VCaP (cell line): ENCODE results near the gene RIT1.

ENCODE experiments used
- H3K27ac ChIP-seq: fragments of 450-650 bp; 2 replicates; pipeline ENCODE4 v1.5.1; 2017
- TF ChIP-seq, protein P1 (sequence below): fragments of 450-650 bp; conservative IDR thresholded peaks from 2 replicates; pipeline ENCODE4 v1.5.1; 2017; ENCODE audit warnings: mild to moderate bottlenecking, moderate library complexity

RIT1 gene

DNA sequence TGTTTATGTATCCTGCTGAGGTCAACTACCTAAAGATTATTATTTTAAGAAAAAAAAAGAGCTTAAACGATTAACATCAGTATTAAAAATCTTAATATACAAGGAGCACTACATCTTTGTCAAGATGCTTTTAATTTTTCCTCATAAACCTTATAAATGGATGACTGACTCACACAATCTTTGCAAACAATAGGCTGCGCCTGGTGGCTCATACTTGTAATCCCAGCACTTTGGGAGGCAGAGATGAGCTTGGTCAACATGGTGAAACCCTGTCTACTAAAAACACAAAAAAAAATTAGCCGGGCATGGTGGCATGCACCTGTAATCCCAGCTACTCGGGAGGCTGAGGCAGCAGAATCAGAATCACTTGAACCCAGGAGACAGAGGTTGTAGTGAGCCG is 21.3 kb upstream of the RIT1 start:
- TF ChIP-seq, protein P1, sequence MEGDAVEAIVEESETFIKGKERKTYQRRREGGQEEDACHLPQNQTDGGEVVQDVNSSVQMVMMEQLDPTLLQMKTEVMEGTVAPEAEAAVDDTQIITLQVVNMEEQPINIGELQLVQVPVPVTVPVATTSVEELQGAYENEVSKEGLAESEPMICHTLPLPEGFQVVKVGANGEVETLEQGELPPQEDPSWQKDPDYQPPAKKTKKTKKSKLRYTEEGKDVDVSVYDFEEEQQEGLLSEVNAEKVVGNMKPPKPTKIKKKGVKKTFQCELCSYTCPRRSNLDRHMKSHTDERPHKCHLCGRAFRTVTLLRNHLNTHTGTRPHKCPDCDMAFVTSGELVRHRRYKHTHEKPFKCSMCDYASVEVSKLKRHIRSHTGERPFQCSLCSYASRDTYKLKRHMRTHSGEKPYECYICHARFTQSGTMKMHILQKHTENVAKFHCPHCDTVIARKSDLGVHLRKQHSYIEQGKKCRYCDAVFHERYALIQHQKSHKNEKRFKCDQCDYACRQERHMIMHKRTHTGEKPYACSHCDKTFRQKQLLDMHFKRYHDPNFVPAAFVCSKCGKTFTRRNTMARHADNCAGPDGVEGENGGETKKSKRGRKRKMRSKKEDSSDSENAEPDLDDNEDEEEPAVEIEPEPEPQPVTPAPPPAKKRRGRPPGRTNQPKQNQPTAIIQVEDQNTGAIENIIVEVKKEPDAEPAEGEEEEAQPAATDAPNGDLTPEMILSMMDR, result no peak
- peak overlapping the region; percentile 96; the same call in 1 of the 2 replicates for H3K27ac ChIP-seq

DNA sequence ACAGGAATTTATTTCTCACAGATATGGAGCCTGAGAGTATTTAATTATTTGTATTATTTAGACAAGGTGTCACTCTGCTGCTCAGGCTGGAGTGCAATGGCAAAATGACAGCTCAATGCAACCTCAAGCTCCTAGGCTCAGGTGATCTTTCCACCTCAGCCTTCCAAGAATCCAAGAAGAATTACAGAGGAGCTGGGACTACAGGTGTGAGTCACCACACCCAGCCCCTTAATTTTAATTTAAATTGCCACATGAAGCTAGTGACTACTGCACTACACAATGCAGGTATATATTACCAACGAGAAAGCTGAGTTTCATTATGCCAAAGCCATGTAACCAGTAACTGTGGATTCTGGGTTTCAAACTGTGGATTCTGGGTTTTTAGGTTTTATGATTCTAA is 20.9 kb upstream of the RIT1 start:
- TF ChIP-seq, protein P1, result no peak
- H3K27ac ChIP-seq, result peak overlapping the region; percentile 96

DNA sequence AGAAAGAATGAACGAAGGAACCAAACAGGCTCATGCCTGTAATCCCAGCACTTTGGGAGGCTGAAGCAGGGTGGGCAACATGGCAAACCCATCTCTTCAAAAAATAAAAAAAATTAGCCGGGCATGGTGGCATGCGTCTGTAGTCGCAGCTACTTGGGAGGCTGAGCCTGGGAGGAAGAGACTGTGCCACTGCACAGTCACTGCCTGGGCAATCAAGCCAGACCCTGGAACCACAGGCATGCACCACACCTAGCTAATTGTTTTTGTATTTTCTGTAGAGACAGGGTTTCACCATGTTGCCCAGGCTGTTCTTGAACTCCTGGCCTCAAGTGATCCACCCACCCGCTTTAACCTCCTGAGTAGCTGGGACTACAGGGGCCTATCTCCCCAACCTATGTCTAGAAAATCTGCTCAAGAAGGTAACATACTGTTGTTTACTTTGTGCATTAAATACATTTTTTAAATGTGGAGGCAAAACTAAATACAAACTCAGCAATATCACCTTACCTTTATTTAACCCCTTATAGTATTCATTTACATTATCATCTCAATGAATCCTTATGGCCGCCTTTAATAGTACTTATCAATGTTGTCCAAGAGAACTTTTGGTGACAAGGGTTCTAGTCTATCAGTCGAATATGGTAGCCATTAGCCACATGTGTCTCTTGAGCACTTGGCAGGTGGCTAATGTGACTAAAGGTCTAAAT is 20.3 kb upstream of the RIT1 start:
- peak overlapping the region; percentile 96 for H3K27ac ChIP-seq
- TF ChIP-seq, protein P1, result no peak

DNA sequence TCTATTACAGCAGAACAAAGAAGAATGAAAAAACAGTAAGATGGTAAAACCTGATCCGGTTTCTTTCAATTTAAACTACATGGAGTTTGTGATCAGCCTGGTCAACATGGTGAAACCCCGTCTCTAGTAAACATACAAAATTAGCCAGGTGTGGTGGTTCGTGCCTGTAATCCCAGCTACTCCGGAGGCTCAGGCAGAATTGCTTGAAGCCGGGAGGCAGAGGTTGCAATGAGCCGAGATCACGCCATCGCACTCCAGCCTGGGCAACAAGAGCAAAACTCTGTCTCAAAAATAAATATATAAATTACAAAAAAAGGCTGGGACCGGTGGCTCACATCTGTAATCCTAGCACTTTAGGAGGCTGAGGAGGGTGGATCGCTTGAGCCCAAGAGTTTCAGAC is 19.6 kb upstream of the RIT1 start:
- peak overlapping the region; percentile 96 for H3K27ac ChIP-seq

DNA sequence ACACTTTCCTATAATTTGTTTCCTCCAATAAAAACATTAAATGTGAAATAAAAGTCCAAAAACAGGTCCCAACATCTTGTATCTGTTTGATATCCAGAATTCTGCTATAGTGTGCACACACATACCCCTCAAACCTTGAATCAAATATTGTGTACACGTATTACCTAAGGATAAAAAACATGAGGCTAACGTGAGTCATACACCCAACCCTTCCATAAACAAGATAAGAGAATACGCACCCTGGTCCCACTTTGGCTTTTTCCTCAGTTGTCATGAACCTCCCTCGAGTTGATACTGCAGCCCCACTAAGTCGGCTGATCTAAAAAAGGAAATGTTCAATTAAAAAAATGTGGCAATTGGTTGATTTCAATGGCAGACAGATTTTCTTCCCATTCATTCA is 17.9 kb upstream of the RIT1 start:
- H3K27ac ChIP-seq, result no peak overlapping the region
- TF ChIP-seq, protein P1, result no peak

DNA sequence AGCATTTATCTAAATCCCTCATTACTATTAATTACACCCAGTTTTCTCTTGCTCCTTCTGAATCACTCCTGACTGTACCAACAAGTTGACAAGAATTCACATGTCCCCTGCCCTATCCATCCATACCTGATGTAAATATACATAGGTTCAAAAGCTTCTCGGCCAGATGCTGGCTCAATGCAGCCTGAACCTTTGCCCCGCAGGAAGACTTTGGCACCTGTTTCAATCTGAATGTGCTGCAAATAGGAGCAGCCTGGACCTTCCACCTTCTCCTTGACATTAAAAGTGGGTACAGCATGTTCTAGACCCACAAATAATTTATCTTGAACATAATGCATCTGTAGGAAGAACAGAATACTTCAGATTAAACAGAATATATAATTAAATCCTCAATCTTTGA is 14.4 kb upstream of the RIT1 start:
- TF ChIP-seq, protein P1, result no peak
- H3K27ac ChIP-seq, result no peak overlapping the region

DNA sequence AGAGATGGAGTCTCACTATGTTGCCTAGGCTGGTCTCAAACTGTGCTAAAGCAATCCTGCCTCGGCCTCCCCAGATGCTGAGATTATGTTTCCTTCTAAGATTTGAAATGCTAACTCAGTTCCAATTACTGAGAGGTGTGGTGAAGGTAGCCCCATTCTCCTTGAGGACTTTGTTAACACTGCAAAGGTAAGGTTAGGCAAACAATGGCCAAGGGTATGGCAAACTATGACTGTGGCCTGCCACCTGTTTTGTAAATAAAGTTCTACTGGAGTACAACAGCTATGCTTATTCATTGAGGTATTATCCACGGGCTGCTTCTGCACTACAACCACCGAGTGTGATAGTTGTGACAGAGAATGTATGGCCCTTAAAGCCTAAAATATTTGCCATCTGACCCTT is 9.6 kb upstream of the RIT1 start:
- TF ChIP-seq, protein P1, result no peak
- H3K27ac ChIP-seq, result no peak overlapping the region

DNA sequence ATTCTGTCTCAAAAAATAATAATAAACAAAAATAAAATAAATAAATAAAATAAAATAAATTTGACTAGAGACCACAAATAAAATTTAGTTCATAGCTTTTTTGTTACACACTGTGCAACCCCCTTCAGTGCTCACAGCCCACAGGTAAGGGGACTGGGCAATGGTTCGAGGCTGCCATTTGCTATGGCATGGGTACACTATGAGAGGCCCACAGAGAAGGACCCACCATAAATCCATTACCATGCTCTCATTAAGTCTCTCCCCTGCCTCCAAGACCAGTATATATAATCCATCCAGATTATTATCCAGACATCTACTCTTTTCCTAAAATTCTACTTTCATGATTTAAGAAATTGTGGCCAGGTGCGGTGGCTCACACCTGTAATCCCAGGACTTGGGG is 8.7 kb upstream of the RIT1 start:
- TF ChIP-seq, protein P1, result no peak
- no peak overlapping the region for H3K27ac ChIP-seq
